ENCODE data around the gene MOGAT2. TPM values are rescaled to one million over a fixed set of nuclear protein-coding genes. Genes with fewer than 3 reads are reported as not detected.

Gene MOGAT2
- total RNA-seq, 1 donor from 2014 or later: not detected

- intact Hi-C loops (cut with micrococcal nuclease): no loop called here
Measured at GRCh38 chr11:75776546-75776945, 58.9 kb downstream of the MOGAT2 start.

GRCh38 chr11:75777461-75778110 is 59.9 kb downstream of the MOGAT2 start:
- intact Hi-C loops (cut with micrococcal nuclease): no loop called here

- intact Hi-C loops (cut with micrococcal nuclease): no loop called here
Measured at GRCh38 chr11:75778962-75779361, 61.3 kb downstream of the MOGAT2 start.

GRCh38 chr11:75779960-75780359 is 62.3 kb downstream of the MOGAT2 start:
- intact Hi-C loops (cut with micrococcal nuclease): no loop called here

GRCh38 chr11:75780888-75781287 is 63.2 kb downstream of the MOGAT2 start:
- intact Hi-C loops (cut with micrococcal nuclease): no loop called here

- intact Hi-C loops (cut with micrococcal nuclease): no loop called here
Measured at GRCh38 chr11:75781296-75781695, 63.7 kb downstream of the MOGAT2 start.

- intact Hi-C loops (cut with micrococcal nuclease): no loop called here
Measured at GRCh38 chr11:75781831-75782230, 64.2 kb downstream of the MOGAT2 start.

Other genes with a start within 250 kb of the MOGAT2 start
- 31.9 and 36.3 TPM in 2 replicates for gene GDPD5, start 191.9 kb upstream of the MOGAT2 start, total RNA-seq
- gene SERPINH1, start 155.6 kb upstream of the MOGAT2 start, total RNA-seq: 11.1 and 12.6 TPM in 2 replicates
- gene MAP6, start 48.8 kb upstream of the MOGAT2 start, total RNA-seq: 0.14 and 0.43 TPM in 2 replicates
- gene DGAT2, start 50.9 kb downstream of the MOGAT2 start, total RNA-seq: 1.9 TPM in 2 replicates
- gene UVRAG, start 97.4 kb downstream of the MOGAT2 start, total RNA-seq: 22.0 and 24.0 TPM in 2 replicates